HCT116 (cell line): ENCODE measurements around the gene DDX18.

Experiments used
- CEBPB ChIP-seq: IDR thresholded peaks from 2 replicates; pipeline ENCODE4 v1.6.1; 2012; ENCODE audit warnings: low read depth
- ELF1 ChIP-seq: IDR thresholded peaks from 2 replicates; pipeline ENCODE4 v1.6.1; 2012; ENCODE audit warnings: low read depth, borderline replicate concordance
- EZH2 ChIP-seq: fragments of 200-600 bp; sonication (generic); IDR thresholded peaks from 2 replicates; pipeline ENCODE4 v1.6.1; 2017; ENCODE audit warnings: antibody characterized with exemption, mixed run types
- FOSL1 ChIP-seq: IDR thresholded peaks from 2 replicates; pipeline ENCODE4 v1.6.1; 2012; ENCODE audit warnings: low read depth
- POLR2A ChIP-seq: IDR thresholded peaks from 2 replicates; pipeline ENCODE4 v1.7.0; 2011; ENCODE audit warnings: borderline replicate concordance; ENCODE audit not compliant: insufficient read depth, insufficient read length; ENCODE audit errors: extremely low read depth
- POLR2AphosphoS5 ChIP-seq: IDR thresholded peaks from 2 replicates; pipeline ENCODE4 v1.6.1; 2011; ENCODE audit warnings: mild to moderate bottlenecking, low read depth, low read length, moderate library complexity
- RAD21 ChIP-seq: IDR thresholded peaks from 2 replicates; pipeline ENCODE4 v1.6.1; 2012; ENCODE audit warnings: low read depth, mild to moderate bottlenecking
- SIN3A ChIP-seq: IDR thresholded peaks from 2 replicates; pipeline ENCODE4 v1.6.1; 2012; ENCODE audit warnings: low read depth
- SP1 ChIP-seq: IDR thresholded peaks from 2 replicates; pipeline ENCODE4 v1.6.1; 2012; ENCODE audit warnings: low read depth
- YY1 ChIP-seq: IDR thresholded peaks from 2 replicates; pipeline ENCODE4 v1.6.1; 2011; ENCODE audit warnings: low read length, low read depth, moderate library complexity, mild to moderate bottlenecking; ENCODE audit not compliant: insufficient replicate concordance; ENCODE audit errors: extremely low read depth
- ZNF274 ChIP-seq: fragments of 200-500 bp; sonication (Bioruptor generic); IDR thresholded peaks from 2 replicates; pipeline ENCODE4 v1.6.1; 2014; ENCODE audit warnings: mild to moderate bottlenecking, low read depth, low read length, inconsistent platforms
- TF ChIP-seq, protein P1 (sequence below), 3 experiments: fragments of 200-600 bp in 1 of 3; sonication (generic) in 1 of 3; IDR thresholded peaks in 2 of 3; conservative IDR thresholded peaks in 1 of 3; 2 replicates each; pipeline ENCODE4 v1.5.1; 2012 to 2017; ENCODE audit warnings: low read depth in 2 of 3, low read length in 2 of 3, antibody characterized with exemption in 1 of 3, borderline replicate concordance in 1 of 3, control low read depth in 1 of 3, mild to moderate bottlenecking in 1 of 3, mixed read lengths in 1 of 3, mixed run types in 1 of 3, moderate library complexity in 1 of 3; ENCODE audit not compliant: insufficient read depth in 1 of 3
- TF ChIP-seq, protein P2 (sequence below): IDR thresholded peaks from 2 replicates; pipeline ENCODE4 v1.6.1; 2012; ENCODE audit warnings: low read depth
- TF ChIP-seq, protein P3 (sequence below): IDR thresholded peaks from 2 replicates; pipeline ENCODE4 v1.6.1; 2012

DNA sequence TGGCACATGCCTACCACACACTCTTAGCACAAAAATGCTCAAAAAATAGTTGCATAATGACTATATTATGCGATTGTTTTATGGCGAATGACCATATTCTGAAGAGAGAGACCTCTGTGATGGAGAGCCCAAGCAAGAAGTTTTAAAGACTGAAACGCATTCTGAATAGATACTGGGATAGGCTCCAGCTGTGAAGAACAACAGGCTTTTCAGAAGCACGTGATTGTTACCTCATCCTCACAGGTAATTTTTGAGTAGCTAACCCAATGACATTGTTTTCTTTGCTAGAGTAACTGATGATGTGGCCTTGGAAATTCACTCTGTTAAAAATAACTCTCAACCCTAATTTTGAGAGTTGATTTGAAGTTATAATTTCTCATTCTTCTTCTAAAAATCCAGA, 2.0 kb upstream of the DDX18 start:
- TF ChIP-seq POLR2A (no peak), ZNF274 (no peak), ELF1 (no peak), EZH2 (no peak), YY1 (no peak), POLR2AphosphoS5 (no peak), SP1 (no peak), RAD21 (no peak), FOSL1 (no peak), CEBPB (no peak), SIN3A (no peak)
- TF ChIP-seq, protein P1, sequence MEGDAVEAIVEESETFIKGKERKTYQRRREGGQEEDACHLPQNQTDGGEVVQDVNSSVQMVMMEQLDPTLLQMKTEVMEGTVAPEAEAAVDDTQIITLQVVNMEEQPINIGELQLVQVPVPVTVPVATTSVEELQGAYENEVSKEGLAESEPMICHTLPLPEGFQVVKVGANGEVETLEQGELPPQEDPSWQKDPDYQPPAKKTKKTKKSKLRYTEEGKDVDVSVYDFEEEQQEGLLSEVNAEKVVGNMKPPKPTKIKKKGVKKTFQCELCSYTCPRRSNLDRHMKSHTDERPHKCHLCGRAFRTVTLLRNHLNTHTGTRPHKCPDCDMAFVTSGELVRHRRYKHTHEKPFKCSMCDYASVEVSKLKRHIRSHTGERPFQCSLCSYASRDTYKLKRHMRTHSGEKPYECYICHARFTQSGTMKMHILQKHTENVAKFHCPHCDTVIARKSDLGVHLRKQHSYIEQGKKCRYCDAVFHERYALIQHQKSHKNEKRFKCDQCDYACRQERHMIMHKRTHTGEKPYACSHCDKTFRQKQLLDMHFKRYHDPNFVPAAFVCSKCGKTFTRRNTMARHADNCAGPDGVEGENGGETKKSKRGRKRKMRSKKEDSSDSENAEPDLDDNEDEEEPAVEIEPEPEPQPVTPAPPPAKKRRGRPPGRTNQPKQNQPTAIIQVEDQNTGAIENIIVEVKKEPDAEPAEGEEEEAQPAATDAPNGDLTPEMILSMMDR (IDR thresholded peaks at IDR 0.05 in 2 of 3, conservative IDR thresholded peaks at IDR 0.05 in 1 of 3; ENCODE audit: borderline replicate concordance in 1 of 3, insufficient read depth in 1 of 3, low read depth in 2 of 3, low read length in 2 of 3), result no peak
- TF ChIP-seq, protein P2, sequence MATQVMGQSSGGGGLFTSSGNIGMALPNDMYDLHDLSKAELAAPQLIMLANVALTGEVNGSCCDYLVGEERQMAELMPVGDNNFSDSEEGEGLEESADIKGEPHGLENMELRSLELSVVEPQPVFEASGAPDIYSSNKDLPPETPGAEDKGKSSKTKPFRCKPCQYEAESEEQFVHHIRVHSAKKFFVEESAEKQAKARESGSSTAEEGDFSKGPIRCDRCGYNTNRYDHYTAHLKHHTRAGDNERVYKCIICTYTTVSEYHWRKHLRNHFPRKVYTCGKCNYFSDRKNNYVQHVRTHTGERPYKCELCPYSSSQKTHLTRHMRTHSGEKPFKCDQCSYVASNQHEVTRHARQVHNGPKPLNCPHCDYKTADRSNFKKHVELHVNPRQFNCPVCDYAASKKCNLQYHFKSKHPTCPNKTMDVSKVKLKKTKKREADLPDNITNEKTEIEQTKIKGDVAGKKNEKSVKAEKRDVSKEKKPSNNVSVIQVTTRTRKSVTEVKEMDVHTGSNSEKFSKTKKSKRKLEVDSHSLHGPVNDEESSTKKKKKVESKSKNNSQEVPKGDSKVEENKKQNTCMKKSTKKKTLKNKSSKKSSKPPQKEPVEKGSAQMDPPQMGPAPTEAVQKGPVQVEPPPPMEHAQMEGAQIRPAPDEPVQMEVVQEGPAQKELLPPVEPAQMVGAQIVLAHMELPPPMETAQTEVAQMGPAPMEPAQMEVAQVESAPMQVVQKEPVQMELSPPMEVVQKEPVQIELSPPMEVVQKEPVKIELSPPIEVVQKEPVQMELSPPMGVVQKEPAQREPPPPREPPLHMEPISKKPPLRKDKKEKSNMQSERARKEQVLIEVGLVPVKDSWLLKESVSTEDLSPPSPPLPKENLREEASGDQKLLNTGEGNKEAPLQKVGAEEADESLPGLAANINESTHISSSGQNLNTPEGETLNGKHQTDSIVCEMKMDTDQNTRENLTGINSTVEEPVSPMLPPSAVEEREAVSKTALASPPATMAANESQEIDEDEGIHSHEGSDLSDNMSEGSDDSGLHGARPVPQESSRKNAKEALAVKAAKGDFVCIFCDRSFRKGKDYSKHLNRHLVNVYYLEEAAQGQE, result no peak
- TF ChIP-seq, protein P3, sequence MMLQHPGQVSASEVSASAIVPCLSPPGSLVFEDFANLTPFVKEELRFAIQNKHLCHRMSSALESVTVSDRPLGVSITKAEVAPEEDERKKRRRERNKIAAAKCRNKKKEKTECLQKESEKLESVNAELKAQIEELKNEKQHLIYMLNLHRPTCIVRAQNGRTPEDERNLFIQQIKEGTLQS, result no peak
